OCI-LY3 (cell line): Measurements from ENCODE around the gene AFF2.

Experiments
- EZH2phosphoT487 ChIP-seq: fragments of 200-600 bp; shearing (Covaris generic); IDR thresholded peaks from 2 replicates; pipeline ENCODE4 v1.6.1; 2018; ENCODE audit warnings: antibody characterized with exemption, mixed run types, low read depth
- TF ChIP-seq, protein P1 (sequence below): fragments of 200-600, 300-600 bp; sonication (generic); IDR thresholded peaks from 2 replicates; pipeline ENCODE4 v1.5.1; 2014; ENCODE audit warnings: antibody characterized with exemption, low read length, low read depth

DNA sequence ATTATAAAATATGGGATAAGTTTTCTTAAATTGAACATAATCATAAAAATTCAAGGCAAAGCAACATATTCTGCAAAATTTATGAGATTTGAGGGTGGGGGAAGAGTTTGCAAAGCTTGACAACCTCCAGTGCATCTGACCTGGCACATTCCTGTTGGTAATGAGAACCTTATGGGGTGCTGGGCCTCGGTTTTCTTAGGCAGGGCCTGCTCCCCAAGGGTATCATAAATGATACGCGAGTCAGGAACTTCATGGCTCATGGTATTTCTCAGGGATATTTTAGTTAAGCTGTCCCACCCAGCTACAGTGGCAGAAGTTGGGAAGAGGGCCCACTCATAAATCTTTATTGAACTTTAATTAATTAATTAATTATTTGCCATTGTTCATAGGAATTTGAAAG is 13.2 kb downstream of the AFF2 start:
- TF ChIP-seq, protein P1, sequence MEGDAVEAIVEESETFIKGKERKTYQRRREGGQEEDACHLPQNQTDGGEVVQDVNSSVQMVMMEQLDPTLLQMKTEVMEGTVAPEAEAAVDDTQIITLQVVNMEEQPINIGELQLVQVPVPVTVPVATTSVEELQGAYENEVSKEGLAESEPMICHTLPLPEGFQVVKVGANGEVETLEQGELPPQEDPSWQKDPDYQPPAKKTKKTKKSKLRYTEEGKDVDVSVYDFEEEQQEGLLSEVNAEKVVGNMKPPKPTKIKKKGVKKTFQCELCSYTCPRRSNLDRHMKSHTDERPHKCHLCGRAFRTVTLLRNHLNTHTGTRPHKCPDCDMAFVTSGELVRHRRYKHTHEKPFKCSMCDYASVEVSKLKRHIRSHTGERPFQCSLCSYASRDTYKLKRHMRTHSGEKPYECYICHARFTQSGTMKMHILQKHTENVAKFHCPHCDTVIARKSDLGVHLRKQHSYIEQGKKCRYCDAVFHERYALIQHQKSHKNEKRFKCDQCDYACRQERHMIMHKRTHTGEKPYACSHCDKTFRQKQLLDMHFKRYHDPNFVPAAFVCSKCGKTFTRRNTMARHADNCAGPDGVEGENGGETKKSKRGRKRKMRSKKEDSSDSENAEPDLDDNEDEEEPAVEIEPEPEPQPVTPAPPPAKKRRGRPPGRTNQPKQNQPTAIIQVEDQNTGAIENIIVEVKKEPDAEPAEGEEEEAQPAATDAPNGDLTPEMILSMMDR, result no peak
- no peak for TF ChIP-seq EZH2phosphoT487
